Globus pallidus (tissue), 1 donor: ENCODE results near the gene ZNF423.

ENCODE experiments used
- DNase-seq: peaks from one replicate; pipeline ENCODE4 v3.0.0-alpha.2; 2015; ENCODE audit warnings: low spot score

The ZNF423 gene

GRCh38 chr16:49782405-49782804 is 73.5 kb downstream of the ZNF423 start:
- no peak for DNase-seq

- no peak for DNase-seq
Measured at GRCh38 chr16:49781401-49781800, 74.5 kb downstream of the ZNF423 start.

GRCh38 chr16:49780433-49780832 is 75.5 kb downstream of the ZNF423 start:
- no peak for DNase-seq

- DNase-seq, result no peak
Measured at GRCh38 chr16:49779979-49780378, 75.9 kb downstream of the ZNF423 start.

GRCh38 chr16:49778202-49778930 is 77.5 kb downstream of the ZNF423 start:
- DNase-seq, result no peak

GRCh38 chr16:49776734-49777133 is 79.2 kb downstream of the ZNF423 start:
- no peak for DNase-seq

GRCh38 chr16:49776085-49776595 is 79.8 kb downstream of the ZNF423 start:
- DNase-seq, result peak; percentile 33

- no peak for DNase-seq
Measured at GRCh38 chr16:49775581-49775980, 80.3 kb downstream of the ZNF423 start.

GRCh38 chr16:49775018-49775417 is 80.9 kb downstream of the ZNF423 start:
- no peak for DNase-seq

GRCh38 chr16:49773534-49774475 is 82.1 kb downstream of the ZNF423 start:
- no peak for DNase-seq

- no peak for DNase-seq
Measured at GRCh38 chr16:49767998-49768397, 87.9 kb downstream of the ZNF423 start.

GRCh38 chr16:49767414-49767813 is 88.5 kb downstream of the ZNF423 start:
- DNase-seq, result no peak

GRCh38 chr16:49766225-49766624 is 89.7 kb downstream of the ZNF423 start:
- DNase-seq, result no peak

GRCh38 chr16:49763826-49764225 is 92.1 kb downstream of the ZNF423 start:
- DNase-seq, result no peak

- DNase-seq, result no peak
Measured at GRCh38 chr16:49760815-49761214, 95.1 kb downstream of the ZNF423 start.

GRCh38 chr16:49757559-49758069 is 98.3 kb downstream of the ZNF423 start:
- no peak for DNase-seq

GRCh38 chr16:49756775-49757558 is 98.9 kb downstream of the ZNF423 start:
- DNase-seq, result no peak

GRCh38 chr16:49755716-49756505 is 100.0 kb downstream of the ZNF423 start:
- no peak for DNase-seq

GRCh38 chr16:49755313-49755620 is 100.6 kb downstream of the ZNF423 start:
- DNase-seq, result peak; percentile 8

- peak; percentile 13 for DNase-seq
Measured at GRCh38 chr16:49754495-49755312, 101.2 kb downstream of the ZNF423 start.
